COLO668 (cell line): ENCODE data around the gene PPP4R4.

Experiments
- DNase-seq: peaks from one replicate; lab custom pipeline; 2025; ENCODE audit not compliant: unreplicated experiment; lab: John Stamatoyannopoulos, UW

The PPP4R4 gene, protein sequence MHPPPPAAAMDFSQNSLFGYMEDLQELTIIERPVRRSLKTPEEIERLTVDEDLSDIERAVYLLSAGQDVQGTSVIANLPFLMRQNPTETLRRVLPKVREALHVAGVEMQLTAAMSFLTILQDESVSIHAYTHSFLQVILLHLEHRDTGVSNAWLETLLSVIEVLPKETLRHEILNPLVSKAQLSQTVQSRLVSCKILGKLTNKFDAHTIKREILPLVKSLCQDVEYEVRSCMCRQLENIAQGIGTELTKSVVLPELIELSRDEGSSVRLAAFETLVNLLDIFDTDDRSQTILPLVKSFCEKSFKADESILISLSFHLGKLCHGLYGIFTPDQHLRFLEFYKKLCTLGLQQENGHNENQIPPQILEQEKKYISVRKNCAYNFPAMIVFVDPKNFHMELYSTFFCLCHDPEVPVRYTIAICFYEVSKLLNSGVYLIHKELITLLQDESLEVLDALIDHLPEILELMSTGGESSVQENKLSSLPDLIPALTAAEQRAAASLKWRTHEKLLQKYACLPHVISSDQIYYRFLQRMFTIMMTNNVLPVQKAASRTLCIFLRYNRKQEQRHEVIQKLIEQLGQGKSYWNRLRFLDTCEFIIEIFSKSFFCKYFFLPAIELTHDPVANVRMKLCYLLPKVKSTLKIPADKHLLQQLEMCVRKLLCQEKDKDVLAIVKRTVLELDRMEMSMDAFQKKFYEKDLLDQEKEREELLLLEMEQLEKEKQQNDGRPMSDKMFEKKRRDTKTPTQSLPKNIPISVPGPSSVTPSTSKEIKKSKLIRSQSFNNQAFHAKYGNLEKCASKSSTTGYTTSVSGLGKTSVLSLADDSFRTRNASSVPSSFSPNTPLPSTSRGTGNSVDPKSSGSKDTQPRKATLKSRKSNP

DNA sequence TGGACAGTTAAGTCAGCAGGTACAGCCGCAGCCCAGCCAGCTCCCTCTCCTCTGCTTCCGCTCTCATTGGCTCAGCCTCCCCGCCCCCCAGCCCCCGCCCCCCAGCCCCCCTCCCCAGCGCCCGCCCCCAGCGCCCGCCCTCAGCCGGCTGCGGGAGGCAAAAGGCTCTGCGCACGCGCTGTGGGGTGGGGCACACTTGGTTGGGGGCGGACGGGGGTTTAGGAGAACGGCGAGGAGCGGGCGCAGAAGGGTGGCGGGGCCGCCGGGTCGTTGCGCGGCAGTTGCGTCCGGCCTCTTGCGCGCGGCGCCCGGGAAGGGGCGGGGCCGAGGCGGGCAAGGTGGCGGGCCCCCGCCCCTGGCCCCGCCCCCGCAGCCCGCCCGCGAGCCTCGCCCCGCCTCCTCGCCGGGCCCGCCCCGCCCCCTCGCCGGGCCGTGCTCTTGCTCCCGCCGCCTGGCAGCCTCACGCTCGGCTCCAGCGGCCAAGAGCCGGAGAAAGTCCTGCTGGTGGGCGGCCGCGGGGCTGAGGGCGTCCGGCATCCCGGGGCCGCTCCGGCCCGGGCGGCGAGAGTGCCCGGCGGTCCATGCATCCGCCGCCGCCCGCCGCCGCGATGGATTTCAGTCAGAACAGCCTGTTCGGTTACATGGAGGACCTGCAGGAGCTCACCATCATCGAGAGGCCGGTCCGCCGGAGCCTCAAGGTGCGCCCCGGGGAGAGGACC is at the start of gene PPP4R4:
PPP4R4 (plus strand) TSS at position 438 of the 719 bp plus-strand sequence; CDS start at position 582, 144 bp downstream.
- DNase-seq: peak; percentile 91

DNA sequence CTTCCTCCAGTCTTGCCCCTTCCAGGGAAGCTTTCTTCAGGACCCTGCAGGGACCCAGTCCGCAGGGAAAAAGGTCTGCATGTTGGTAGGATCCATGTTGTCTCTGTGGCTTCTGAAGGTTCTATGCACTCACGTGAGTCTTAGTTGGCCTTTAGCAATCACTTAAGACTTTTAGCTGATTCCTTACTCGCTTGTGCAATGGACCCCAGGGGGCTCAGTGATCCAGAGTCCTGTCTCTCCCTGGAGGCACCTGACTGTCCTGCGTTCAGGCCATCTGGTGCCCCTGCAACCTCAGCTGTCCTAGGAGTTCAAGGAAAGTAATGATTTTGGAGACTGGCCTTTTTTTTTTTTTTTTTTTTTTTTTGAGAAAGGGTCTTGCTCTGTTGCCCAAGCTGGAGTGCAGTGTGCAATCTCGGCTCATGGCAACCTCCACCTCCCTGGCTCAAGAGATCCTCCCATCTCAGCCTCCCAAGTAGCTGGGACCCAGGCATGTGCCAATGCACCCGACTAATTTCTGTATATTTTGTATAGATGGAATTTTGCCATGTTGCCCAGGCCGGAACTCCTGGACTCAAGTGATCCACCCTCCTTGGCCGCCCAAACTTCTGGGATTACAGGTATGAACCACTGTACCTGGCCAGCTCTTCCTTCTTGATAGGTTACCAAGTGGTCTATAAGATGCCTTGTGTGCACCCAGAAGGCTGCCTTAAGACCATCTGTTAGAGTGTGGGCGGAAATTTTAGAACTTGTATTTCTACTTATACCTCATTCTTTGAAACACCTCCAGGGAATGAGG is 49.3 kb upstream of the PPP4R4 start:
- no peak for DNase-seq

DNA sequence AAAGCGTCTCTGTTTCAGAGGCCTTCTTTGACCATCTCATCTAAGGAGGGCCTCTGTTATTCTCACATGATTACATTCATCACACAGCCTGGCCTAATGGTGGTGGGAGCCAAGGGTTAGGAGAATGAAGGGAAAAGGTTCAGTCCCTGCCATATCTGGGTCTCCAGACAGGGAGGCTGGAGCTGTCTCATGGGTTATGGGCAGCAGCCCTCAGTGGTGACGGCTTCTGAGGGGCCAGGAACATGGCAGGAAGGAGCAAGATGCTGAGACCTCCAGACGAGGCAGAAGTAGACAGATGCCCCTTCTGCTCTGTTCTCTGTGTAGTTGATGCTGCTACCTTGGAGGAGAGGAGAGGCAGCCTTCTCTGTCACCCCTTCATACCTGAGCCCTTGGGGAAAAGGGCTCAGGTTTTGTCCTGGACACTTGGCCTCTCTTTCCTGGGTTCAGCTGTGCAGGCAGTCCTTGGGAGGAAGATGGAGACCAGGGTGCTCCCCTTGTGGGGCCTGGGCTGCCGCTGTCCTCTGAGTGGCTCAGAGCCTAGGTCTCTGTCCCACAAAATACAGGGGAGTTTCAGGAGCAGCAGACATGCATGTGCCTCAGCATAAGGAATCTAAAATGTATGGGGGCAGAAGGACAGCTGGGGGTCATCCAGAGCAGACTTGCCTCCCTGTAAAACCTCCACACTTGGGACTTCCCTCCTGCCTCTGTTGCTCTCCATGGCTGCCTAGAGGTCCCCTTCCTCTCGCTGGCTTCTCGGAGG is 48.3 kb upstream of the PPP4R4 start:
- no peak for DNase-seq

- no peak for DNase-seq
Measured at GRCh38 chr14:94126419-94126677, 47.8 kb upstream of the PPP4R4 start.

GRCh38 chr14:94126800-94127199 is 47.3 kb upstream of the PPP4R4 start:
- DNase-seq: no peak

DNA sequence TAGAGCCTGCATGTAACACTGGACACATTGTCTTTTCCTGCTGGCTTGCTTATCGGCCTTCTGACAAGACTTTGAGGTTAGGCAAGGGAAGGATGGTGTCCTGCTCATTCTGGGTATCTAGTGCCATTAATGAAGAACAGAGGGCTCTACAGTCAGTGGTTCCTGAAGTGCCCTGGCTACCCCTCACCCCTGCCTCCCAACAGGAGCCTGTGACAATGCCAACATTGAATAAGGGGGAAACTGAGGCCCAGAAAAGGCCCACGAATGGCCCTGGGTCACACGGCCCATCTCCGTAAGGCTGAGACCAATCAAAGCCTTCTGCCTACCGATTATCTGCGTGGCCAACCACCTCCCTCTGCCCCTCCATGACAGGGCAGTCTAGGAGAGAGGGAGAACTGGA is 46.8 kb upstream of the PPP4R4 start:
- no peak for DNase-seq

GRCh38 chr14:94128216-94128839 is 45.8 kb upstream of the PPP4R4 start:
- no peak for DNase-seq

- peak; percentile 77 for DNase-seq
Measured at GRCh38 chr14:94129111-94129757, 44.9 kb upstream of the PPP4R4 start, which contains the start of gene IFI27L2. Gene IFI27L2 (minus strand): TSS chr14:94129604. CDS start chr14:94129564, 40 bp downstream.

- peak; percentile 41 for DNase-seq
Measured at GRCh38 chr14:94129758-94130414, 44.2 kb upstream of the PPP4R4 start.

- DNase-seq: peak; percentile 71
Measured at GRCh38 chr14:94132285-94132887, 41.7 kb upstream of the PPP4R4 start.

DNA sequence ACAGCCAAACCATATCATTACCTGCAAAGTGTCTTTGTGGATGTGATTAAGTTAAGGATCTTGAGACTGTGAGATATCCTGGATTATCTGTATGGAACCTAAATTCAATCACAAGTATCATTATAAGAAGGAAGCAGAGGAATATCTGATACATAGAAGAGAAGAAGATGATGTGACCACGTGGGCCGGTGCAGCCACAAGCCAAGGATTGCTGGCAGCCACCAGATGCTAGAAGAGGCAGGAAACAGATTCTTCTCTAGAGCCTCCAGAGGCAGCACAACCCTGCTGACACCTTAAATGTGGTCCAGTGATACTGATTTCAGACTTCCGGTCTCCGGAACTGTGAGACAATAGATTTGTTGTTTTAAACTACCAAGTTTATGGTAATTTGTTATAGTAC is 38.6 kb upstream of the PPP4R4 start:
- DNase-seq: no peak

DNA sequence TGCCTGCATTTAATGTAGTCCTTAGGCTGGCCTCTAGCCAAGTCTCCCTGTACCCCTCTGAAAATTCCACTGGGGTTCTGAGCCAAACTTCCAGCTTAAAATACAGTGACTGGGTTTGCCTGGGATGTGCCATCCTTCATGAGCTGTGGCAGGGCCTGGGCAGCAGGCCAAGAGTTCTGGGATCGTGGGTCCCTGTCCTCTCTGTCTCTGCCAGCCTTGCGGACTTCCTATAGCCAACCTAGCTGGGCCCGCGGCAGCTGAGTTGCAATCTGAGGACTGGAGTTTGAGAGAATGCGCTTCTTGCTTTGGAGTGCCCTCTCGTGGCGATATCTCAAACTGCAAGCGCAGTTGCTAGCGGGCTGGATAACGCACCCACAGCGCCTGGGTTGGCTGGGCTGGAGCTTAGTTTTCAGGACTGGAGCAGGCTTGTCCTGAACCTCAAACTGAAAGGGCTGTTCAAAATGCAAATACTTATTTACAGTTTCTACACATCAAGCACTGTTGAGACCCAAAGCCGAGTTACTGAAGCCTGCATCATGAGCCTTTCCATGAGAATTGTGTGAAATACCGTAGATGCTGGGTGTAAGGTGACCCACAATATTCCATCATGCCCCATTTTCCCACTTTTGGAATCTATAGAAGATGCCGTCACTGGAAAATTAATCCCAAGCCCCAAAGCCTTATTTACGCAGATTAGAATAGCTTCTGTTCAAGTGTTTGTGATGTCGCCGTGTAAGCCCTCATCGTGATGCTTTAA is 37.4 kb upstream of the PPP4R4 start:
- DNase-seq: peak; percentile 91

DNA sequence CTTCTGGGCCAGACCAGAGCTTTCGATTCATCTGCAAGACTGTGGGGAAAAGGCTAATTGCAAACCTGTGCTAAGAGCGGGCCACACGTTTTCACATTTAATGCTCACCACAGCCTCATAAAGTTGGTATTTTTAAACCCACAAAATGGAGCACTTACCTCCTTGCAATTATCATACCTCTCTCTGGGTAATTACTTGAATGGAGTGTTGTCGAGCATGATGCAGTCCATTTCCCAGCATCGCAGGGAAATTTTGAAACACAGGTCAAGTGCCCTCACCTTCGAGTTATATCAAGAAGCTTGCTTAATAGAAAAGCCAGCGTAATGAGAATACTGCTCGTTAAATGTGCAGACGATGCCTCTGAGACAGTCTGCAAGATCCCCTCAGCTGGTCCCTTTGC is 35.9 kb upstream of the PPP4R4 start:
- DNase-seq: no peak

- DNase-seq: no peak
Measured at GRCh38 chr14:94139006-94139405, 35.1 kb upstream of the PPP4R4 start.

- no peak for DNase-seq
Measured at GRCh38 chr14:94139421-94139820, 34.7 kb upstream of the PPP4R4 start.

- no peak for DNase-seq
Measured at GRCh38 chr14:94142247-94142646, 31.9 kb upstream of the PPP4R4 start.

DNA sequence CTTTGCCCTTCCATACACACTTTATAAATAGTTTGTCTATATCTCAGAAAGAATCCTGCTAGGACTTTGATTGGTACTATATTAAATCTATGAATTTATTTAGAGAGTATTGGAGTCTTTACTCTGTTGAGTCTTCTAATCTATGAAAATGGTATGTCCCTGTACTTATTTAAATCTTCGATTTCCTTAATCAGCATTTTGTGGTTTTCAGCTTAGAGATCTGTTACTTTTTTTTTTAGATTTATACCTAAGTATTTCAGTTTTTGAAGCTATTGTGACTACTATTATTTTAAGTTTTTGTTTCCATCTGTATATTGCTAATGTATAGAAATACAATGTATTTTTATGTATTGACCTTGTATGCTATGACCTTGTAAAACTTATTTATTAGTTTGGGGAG is 31.3 kb upstream of the PPP4R4 start:
- DNase-seq: no peak
